ENCODE measurements around the gene KMT5C. TPM values are rescaled to one million over a fixed set of nuclear protein-coding genes. Genes with fewer than 3 reads are reported as not detected.

KMT5C gene
- total and polyA plus RNA-seq, 10 of the 15 experiments (the other 5 are each of a cell fraction or from before 2014, with no cell fraction given), result 0.20 to 15.8 (median 4.3) TPM; not detected in 1

DNA sequence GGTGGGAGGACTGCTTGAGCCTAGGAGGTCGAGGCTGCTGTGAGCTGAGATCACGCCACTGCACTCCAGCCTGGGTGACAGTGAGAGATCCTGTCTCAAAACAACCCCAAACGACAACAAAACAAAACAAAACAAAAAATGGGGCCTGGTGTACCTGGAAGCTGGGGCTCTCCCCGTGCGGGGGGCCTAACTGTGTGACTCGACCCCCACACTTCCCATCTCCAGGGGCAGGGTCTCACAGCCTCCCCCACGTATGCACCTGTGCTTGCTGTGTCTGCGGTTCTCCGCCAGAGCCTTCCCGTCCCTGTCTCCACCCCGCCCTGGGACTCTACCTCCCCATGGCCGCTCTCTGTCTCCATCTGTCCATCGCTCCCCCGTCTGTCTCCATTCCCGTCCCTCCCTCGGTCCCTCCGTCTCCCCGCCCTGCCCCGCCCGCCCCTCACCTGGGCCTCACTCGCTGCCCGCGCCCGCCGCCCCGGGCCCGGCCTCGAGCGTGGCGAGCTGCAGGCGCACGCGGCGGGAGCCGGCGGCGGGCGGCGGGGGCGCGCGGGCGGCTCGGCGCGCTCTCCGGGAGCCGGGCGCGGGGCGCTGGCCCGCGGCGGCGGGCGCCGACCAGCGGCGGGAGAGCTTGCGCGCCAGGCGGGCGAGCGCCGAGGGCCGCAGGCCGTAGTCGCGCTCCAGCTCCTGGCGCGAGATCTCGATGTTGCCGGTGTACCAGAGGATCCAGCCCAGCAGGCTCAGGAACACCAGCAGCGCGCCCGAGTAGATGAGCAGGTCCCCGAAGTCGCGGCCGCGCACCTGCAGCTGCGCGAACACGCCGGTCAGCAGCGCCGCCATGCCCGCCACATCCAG, 43.8 kb downstream of the KMT5C start (continued):
- TF ChIP-seq, protein P1, sequence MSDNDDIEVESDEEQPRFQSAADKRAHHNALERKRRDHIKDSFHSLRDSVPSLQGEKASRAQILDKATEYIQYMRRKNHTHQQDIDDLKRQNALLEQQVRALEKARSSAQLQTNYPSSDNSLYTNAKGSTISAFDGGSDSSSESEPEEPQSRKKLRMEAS (IDR thresholded peaks at IDR 0.05; ENCODE audit: low read depth, low read length), result peak; percentile 39; the same call in 1 of the 2 replicates
- TF ChIP-seq, protein P2, sequence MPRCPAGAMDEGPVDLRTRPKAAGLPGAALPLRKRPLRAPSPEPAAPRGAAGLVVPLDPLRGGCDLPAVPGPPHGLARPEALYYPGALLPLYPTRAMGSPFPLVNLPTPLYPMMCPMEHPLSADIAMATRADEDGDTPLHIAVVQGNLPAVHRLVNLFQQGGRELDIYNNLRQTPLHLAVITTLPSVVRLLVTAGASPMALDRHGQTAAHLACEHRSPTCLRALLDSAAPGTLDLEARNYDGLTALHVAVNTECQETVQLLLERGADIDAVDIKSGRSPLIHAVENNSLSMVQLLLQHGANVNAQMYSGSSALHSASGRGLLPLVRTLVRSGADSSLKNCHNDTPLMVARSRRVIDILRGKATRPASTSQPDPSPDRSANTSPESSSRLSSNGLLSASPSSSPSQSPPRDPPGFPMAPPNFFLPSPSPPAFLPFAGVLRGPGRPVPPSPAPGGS (IDR thresholded peaks at IDR 0.05; ENCODE audit: borderline replicate concordance, insufficient read depth, low read depth, low read length, poor library complexity, severe bottlenecking), result no peak
- TF ChIP-seq GATAD2B (conservative IDR thresholded peaks at IDR 0.05; ENCODE audit: low read depth) (no peak), KDM1A (IDR thresholded peaks at IDR 0.05; ENCODE audit: borderline replicate concordance) (no peak), SP1 (IDR thresholded peaks at IDR 0.05; ENCODE audit: low read depth, low read length) (no peak), SIN3A (IDR thresholded peaks at IDR 0.05; ENCODE audit: low read depth, low read length) (0 out of 2 replicates have a peak, but pooled peaks have one; percentile 45), PBX3 (IDR thresholded peaks at IDR 0.05; ENCODE audit: insufficient replicate concordance, low read depth, low read length) (no peak), SMC3 (IDR thresholded peaks at IDR 0.05; ENCODE audit: borderline replicate concordance, low read length) (no peak), SMARCA5 (IDR thresholded peaks at IDR 0.05) (no peak; the same call in 1 of the 2 replicates), NBN (IDR thresholded peaks at IDR 0.05) (no peak), CHD2 (IDR thresholded peaks at IDR 0.05; ENCODE audit: borderline replicate concordance, low read depth, low read length) (peak; percentile 57; the same call in 1 of the 2 replicates), EP300 (IDR thresholded peaks at IDR 0.05; ENCODE audit: borderline replicate concordance in 1 of 2, control insufficient read depth in 1 of 2, low read depth in 2 of 2, low read length in 2 of 2) (no peak), TCF7 (IDR thresholded peaks at IDR 0.05; ENCODE audit: borderline replicate concordance) (no peak), POLR2A (IDR thresholded peaks at IDR 0.05; ENCODE audit: low read depth, low read length) (peak; percentile 80), IKZF1 (conservative IDR thresholded peaks at IDR 0.05) (peak; percentile 72; the same call in 1 of the 2 replicates), STAT1 (conservative IDR thresholded peaks at IDR 0.05) (no peak), ZNF622 (IDR thresholded peaks at IDR 0.05) (no peak), SREBF1 (IDR thresholded peaks at IDR 0.05; ENCODE audit: low read length) (no peak)
- TF ChIP-seq, protein P3, sequence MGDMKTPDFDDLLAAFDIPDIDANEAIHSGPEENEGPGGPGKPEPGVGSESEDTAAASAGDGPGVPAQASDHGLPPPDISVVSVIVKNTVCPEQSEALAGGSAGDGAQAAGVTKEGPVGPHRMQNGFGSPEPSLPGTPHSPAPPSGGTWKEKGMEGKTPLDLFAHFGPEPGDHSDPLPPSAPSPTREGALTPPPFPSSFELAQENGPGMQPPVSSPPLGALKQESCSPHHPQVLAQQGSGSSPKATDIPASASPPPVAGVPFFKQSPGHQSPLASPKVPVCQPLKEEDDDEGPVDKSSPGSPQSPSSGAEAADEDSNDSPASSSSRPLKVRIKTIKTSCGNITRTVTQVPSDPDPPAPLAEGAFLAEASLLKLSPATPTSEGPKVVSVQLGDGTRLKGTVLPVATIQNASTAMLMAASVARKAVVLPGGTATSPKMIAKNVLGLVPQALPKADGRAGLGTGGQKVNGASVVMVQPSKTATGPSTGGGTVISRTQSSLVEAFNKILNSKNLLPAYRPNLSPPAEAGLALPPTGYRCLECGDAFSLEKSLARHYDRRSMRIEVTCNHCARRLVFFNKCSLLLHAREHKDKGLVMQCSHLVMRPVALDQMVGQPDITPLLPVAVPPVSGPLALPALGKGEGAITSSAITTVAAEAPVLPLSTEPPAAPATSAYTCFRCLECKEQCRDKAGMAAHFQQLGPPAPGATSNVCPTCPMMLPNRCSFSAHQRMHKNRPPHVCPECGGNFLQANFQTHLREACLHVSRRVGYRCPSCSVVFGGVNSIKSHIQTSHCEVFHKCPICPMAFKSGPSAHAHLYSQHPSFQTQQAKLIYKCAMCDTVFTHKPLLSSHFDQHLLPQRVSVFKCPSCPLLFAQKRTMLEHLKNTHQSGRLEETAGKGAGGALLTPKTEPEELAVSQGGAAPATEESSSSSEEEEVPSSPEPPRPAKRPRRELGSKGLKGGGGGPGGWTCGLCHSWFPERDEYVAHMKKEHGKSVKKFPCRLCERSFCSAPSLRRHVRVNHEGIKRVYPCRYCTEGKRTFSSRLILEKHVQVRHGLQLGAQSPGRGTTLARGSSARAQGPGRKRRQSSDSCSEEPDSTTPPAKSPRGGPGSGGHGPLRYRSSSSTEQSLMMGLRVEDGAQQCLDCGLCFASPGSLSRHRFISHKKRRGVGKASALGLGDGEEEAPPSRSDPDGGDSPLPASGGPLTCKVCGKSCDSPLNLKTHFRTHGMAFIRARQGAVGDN (IDR thresholded peaks at IDR 0.05), result no peak
